GDM1 (cell line): ENCODE measurements around the gene PAXIP1.
A peak's percentile ranks its signal among the peaks of the same experiment; 100 is the strongest.

Experiments
- DNase-seq: peaks from one replicate; lab custom pipeline; 2025; lab: John Stamatoyannopoulos, UW

The PAXIP1 gene

GRCh38 chr7:154913638-154914307 is 89.2 kb downstream of the PAXIP1 start:
- DNase-seq = peak; percentile 23

- DNase-seq = no peak
Observed at GRCh38 chr7:154912871-154913637, 89.9 kb downstream of the PAXIP1 start.

- DNase-seq = no peak
Observed at GRCh38 chr7:154911862-154912455, 91.0 kb downstream of the PAXIP1 start.

DNA sequence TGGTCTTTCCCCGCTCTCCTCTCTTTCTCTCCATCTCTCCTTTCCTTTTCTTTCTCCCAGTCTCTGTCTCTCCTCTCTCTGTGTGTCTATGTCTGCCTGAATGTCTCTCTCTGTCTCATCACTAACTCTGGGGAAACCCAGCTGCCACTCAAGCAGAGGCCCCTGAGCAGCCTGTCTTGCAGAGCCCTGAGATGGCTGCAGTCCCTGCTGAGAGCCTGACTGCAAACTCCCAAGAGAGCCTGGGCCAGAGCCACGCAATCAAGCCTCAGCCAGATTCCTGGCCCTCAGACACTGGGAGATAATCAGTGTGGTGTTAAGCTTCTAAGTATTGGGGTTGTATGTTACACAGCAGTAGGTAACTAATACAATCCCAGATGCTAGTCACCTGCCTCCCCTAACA is 91.5 kb downstream of the PAXIP1 start:
- no peak for DNase-seq

- no peak for DNase-seq
Observed at GRCh38 chr7:154910977-154911376, 91.9 kb downstream of the PAXIP1 start.

- no peak for DNase-seq
Observed at GRCh38 chr7:154910125-154910524, 92.8 kb downstream of the PAXIP1 start.

DNA sequence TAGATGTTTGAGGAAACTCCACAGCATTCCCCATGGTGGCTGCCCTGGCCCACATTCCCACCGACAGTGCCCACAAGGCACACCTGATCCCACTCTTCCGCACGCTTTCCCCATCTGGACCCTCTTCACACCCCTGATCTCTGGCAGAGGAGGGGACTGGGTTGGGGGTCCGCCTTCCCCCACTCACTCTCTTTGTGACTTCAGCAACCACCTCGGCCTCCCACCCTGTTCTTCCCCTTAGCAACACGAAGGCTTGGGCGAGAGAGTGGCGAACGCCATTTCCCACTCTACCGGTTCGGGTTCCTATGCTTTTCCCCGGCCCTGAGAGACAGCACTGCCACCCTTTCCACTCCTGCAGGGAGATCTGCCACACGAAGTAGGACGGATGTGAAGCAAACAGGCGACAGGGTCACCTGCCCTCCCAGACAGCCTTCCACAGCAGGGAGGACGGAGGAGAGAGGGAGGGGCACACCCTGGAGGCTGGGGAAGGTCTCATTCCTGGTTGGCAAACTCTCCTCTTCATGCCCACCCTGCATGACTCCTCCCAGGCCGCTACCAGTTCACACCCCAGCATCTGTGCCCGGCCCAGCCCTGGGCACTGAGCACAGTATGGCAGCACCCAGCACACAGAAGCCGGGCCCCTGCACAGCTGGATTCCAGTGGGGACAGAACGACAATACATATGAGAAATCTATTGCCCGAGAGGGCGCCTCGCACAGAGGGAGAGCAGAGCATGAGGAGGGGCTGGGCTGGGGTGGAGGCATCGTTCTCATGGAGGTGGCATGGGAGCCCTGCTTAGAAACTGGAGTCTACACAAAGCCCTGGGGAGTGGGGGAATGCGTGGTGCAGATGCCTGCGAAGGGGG is 93.5 kb downstream of the PAXIP1 start:
- DNase-seq = no peak

DNA sequence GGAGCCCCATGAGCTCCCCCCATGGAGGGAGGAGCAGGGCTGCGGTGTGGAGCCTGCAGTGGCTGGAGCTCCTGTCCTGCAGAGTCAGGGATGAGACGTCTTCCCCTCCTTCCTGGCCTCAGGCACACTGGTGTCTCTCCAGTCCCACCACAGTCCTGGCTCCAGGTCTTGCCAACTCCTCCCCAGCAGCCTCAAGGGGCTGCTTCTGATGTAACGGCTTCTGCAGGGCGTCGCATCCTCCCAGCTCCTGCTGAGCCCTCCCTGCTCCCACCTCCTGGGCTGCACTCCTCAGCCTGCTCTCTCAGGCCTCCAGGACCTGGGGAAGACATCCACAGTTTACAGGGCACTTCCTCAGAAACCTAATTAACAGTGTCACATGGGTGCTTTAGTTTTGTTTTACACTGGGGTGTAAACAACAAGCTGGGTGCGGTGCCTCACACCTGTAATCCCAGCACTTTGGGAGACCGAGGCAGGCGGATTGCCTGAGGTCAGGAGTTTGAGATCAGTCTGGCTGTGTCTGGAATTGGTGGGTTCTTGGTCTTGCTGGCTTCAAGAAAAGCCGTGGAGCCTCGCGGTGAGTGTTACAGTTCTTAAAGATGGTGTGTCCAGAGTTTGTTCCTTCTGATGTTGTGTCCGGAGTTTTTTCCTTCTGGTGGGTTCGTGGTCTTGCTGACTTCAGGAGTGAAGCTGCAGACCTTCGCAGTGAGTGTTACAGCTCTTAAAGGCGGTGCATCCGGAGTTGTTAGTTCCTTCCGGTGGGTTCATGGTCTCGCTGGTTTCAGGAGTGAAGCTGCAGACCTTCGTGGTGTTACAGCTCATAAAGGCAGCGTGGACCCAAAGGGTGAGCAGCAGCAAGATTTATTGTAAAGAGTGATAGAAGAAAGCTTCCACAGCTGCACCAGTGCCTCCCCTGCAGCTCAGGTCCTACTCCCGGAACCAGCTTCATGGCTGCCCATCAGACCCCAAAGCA is 95.0 kb downstream of the PAXIP1 start:
- no peak for DNase-seq

GRCh38 chr7:154906736-154907355 is 96.1 kb downstream of the PAXIP1 start:
- no peak for DNase-seq

DNA sequence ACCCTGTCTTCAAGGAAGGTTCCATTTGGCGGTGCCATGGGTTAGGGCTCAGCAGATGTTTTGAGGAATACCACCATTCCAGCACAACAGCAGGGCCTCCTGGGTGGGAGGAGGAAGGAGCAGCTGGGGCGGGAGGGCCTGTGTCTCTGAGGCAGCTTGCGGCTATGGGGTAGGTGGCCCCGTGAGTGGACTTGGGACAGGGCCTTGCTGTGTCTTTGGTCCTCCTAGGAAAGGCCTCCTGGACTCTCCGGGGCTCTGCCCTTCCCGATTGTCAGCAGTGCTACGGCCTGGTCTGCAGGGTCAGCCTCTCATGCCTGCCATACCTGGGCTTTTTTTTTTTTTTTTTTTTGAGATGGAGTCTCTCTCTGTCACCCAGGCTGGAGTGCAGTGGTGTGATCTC is 96.7 kb downstream of the PAXIP1 start:
- no peak for DNase-seq

GRCh38 chr7:154905615-154906014 is 97.3 kb downstream of the PAXIP1 start:
- no peak for DNase-seq

GRCh38 chr7:154905146-154905545 is 97.8 kb downstream of the PAXIP1 start:
- DNase-seq = no peak

DNA sequence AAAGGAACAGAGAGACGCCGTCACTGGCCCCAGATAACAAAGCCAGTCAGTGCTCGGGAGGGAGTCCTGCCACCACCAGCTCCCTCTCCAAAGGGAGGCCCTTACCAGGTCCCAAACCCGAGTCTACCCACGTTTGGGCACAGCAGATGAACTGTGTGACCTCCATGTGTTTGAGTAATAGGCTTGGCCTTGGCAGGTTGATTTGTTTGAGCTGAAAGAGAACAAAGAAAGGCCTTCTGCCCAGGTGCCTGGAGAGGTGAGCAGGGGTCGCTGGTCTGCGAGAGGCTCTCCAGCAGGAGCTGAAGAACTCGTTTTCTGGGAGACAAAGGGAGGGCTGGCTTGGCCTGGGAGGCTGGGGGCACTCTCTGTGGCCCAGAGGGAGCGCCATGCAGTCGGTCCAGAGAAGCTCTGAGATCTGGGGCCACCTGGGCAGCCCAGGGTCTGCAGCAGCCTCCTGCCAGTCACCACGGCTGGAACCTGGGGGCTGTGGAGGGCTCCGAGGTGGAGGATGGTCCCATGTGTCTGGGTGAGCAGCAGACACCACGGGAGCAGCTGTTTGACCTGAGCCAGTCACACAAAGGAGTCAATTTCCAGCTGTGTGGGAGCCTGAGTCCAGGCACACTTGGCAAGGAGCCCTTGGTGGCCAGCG is 99.7 kb downstream of the PAXIP1 start:
- no peak for DNase-seq

GRCh38 chr7:154902600-154903082 is 100.3 kb downstream of the PAXIP1 start:
- DNase-seq = no peak

GRCh38 chr7:154899862-154900261 is 103.1 kb downstream of the PAXIP1 start:
- no peak for DNase-seq

DNA sequence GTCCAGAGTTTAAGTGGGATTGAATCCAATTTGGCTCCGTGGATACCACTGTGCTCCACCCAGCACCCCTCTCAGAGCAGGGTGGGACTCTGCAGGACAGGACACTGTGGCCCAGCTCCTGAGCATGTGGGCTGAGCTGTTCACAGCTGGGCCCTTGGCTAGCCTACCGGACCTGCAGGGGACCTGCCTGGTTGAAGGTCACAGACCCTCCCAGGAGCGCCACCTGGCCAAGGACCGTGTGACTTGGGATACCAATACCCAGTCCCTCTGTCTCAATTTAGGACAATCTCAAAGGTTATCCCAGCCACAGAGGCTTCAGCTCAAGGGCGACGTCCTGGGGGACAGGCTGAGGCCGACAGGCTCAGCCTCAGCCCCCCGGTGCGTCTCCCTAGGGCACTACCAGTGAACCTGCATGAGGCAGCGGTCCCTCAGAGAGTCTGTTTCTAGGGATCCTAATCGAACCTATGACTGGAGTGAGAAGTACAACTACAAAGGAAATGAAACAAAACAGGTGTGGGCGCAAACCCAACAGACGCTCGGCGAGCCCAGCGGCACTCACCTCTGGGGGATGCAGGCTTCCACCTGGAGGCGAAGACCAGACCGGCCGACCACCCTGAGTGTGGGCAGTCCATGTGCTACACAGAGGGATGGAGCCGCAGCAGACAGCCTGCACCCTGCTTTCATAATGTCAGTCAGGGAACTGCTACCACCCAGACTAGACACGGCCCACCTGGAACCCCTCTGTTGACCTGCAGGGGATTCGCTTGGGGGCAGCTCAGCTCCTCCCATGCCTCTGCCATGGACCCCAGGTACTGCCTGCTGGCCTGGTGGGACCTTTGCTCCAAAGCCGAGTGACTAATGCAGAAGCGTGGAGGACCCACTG is 103.7 kb downstream of the PAXIP1 start:
- no peak for DNase-seq

- DNase-seq = no peak
Observed at GRCh38 chr7:154896076-154896475, 106.8 kb downstream of the PAXIP1 start.
